Cardiac muscle cell (in vitro differentiated cells and primary cell): ENCODE results near the gene PALB2. TPM values are rescaled to one million over a fixed set of nuclear protein-coding genes. Genes with fewer than 3 reads are reported as not detected.

Source experiments
- DNase-seq, 2 donors: peaks; one replicate each; pipeline versions ENCODE4 v3.0.0 to v3.0.0-alpha.2; 2010 to 2017; ENCODE audit warnings: low read depth in 1 of 2, low spot score in 1 of 2
- H3K27ac ChIP-seq: fragments of 200-600 bp; sonication (generic); 2 replicates; pipeline ENCODE4 v1.5.1; 2016
- H3K27me3 ChIP-seq: fragments of 200-600 bp; sonication (generic); 2 replicates; pipeline ENCODE4 v1.6.0; 2016; ENCODE audit warnings: control low read depth
- H3K36me3 ChIP-seq: fragments of 200-600 bp; sonication (generic); 2 replicates; pipeline ENCODE4 v1.5.1; 2016; ENCODE audit warnings: control low read depth
- H3K4me1 ChIP-seq: fragments of 200-600 bp; sonication (generic); 2 replicates; pipeline ENCODE4 v1.8.1; 2017; ENCODE audit warnings: low read depth, mild to moderate bottlenecking, mixed run types
- H3K4me3 ChIP-seq: fragments of 200-600 bp; sonication (generic); 2 replicates; pipeline ENCODE4 v1.5.1; 2016; ENCODE audit warnings: mild to moderate bottlenecking
- H3K9me3 ChIP-seq: fragments of 200-600 bp; sonication (generic); 2 replicates; pipeline ENCODE4 v1.5.1; 2017; ENCODE audit warnings: low read depth, mild to moderate bottlenecking, control low read depth
- CTCF ChIP-seq: IDR thresholded peaks from 2 replicates; pipeline ENCODE4 v1.5.1; 2012; ENCODE audit warnings: low read depth, mild to moderate bottlenecking, low read length
- polyA plus RNA-seq: library from polyadenylated mRNA; unstranded; fragments of >200 nt; fragmentation: Nextera tagmentation; extraction: Ambion mirVana; gene quantifications from 2 replicates; pipeline ENCODE4 v1.2.1, GENCODE V29; 2016
- total RNA-seq: library from RNA; depleted of rRNA; stranded (reverse); fragments of >200 nt; gene quantifications from 2 replicates; pipeline ENCODE4 v1.2.3, GENCODE V29; 2016

PALB2 gene
- total and polyA plus RNA-seq, 2 experiments from 2014 or later, result 9.5 to 10.8 TPM

GRCh38 chr16:23562505-23562904, 78.6 kb downstream of the PALB2 start:
- H3K36me3 ChIP-seq, result peaks cover 68% of the 10 kb centered on the region
- H3K27me3 ChIP-seq, result no peaks in the 10 kb centered on the region
- TF ChIP-seq CTCF, result no peak
- H3K27ac ChIP-seq, result no peak overlapping the region
- peaks cover 3% of the 10 kb centered on the region for H3K4me1 ChIP-seq
- DNase-seq, result no peak
- H3K4me3 ChIP-seq, result no peak overlapping the region
- no peaks in the 10 kb centered on the region for H3K9me3 ChIP-seq

- no peak for DNase-seq
- Histone ChIP-seq H3K27ac (no peak overlapping the region), H3K27me3 (no peaks in the 10 kb centered on the region)
These were observed 79.5 kb downstream of the PALB2 start for GRCh38 chr16:23561586-23561985.

GRCh38 chr16:23557779-23558702, 83.1 kb downstream of the PALB2 start:
- TF ChIP-seq CTCF, result no peak
- peak; percentile 43 to 49 for DNase-seq
- H3K9me3 ChIP-seq, result no peaks in the 10 kb centered on the region
- peak overlapping the region; percentile 92 for H3K4me3 ChIP-seq
- peaks cover 3% of the 10 kb centered on the region for H3K4me1 ChIP-seq
- peak overlapping the region; percentile 94 for H3K27ac ChIP-seq
- H3K27me3 ChIP-seq, result no peaks in the 10 kb centered on the region
- H3K36me3 ChIP-seq, result peaks cover 27% of the 10 kb centered on the region

More at GRCh38 chr16:23561586-23561985, 79.5 kb downstream of the PALB2 start:
- no peak for TF ChIP-seq CTCF
- Histone ChIP-seq H3K9me3 (no peaks in the 10 kb centered on the region), H3K4me1 (peaks cover 3% of the 10 kb centered on the region), H3K36me3 (peaks cover 59% of the 10 kb centered on the region), H3K4me3 (no peak overlapping the region)

- Histone ChIP-seq H3K27ac (peak within 1 kb of the TSS; percentile 94), H3K9me3 (no peaks in the 10 kb centered on the region), H3K36me3 (peaks cover 21% of the 10 kb centered on the region), H3K27me3 (no peaks in the 10 kb centered on the region), H3K4me1 (peaks cover 3% of the 10 kb centered on the region), H3K4me3 (peak within 1 kb of the TSS; percentile 92)
- peak; percentile 94 for TF ChIP-seq CTCF
- peak; percentile 99 to 100 for DNase-seq
These were observed 84.0 kb downstream of the PALB2 start, which contains the start of the genes EARS2 and UBFD1 for GRCh38 chr16:23556881-23557778. Gene EARS2 (minus strand): TSS chr16:23557350. CDS start chr16:23557343, 7 bp downstream. Gene UBFD1 (plus strand): TSS chr16:23557727. CDS start chr16:23557743, 16 bp downstream.

- Histone ChIP-seq H3K4me3 (no peak overlapping the region), H3K36me3 (peaks cover 19% of the 10 kb centered on the region), H3K27me3 (no peaks in the 10 kb centered on the region), H3K27ac (peak overlapping the region; percentile 12), H3K9me3 (no peaks in the 10 kb centered on the region), H3K4me1 (peaks cover 3% of the 10 kb centered on the region)
- no peak for TF ChIP-seq CTCF
- no peak for DNase-seq
These were observed 86.6 kb downstream of the PALB2 start for GRCh38 chr16:23554536-23554935.
